Measurements from ENCODE around the gene WNT7A.

Gene WNT7A

DNA sequence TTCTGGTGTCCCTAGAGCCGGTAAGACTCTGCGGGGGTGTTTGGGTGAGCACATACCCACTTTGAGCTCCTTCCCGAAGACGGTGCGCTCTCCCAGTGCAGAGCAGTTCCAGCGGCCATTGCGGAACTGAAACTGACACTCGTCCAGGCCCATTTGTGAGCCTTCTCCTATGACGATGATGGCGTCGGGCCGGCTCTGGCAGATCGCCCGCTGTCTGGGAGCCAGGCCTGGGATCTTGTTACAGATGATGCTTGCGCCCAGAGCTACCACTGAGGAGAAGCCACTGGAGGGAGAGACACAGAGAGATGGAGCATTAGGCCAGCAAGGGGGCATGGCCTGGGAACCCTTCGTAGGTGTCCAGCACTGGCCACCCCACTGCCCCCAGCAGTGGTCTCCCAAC is 5.0 kb downstream of the WNT7A start:
- 86 to 88% methylated on average over 16 of the region's 16 CpGs for WGBS, 2 experiments
- peaks cover 20% of the 10 kb centered on the region for H3K4me1 ChIP-seq (ENCODE audit: control insufficient read depth, insufficient read depth, low read length)
- H3K36me3 ChIP-seq (ENCODE audit: control insufficient read depth, insufficient read depth, low read length) = no peaks in the 10 kb centered on the region
- no peak overlapping the region for H3K27ac ChIP-seq (ENCODE audit: insufficient read depth, low read depth, low read length, poor library complexity, severe bottlenecking)
- H3K9me3 ChIP-seq (ENCODE audit: control insufficient read depth, low read length) = no peaks in the 10 kb centered on the region
- peaks cover 57% of the 10 kb centered on the region for H3K27me3 ChIP-seq (ENCODE audit: control insufficient read depth, insufficient read depth, low read length, poor library complexity, severe bottlenecking)
- H3K4me3 ChIP-seq (ENCODE audit: insufficient read depth, low read depth, low read length) = no peak overlapping the region

DNA sequence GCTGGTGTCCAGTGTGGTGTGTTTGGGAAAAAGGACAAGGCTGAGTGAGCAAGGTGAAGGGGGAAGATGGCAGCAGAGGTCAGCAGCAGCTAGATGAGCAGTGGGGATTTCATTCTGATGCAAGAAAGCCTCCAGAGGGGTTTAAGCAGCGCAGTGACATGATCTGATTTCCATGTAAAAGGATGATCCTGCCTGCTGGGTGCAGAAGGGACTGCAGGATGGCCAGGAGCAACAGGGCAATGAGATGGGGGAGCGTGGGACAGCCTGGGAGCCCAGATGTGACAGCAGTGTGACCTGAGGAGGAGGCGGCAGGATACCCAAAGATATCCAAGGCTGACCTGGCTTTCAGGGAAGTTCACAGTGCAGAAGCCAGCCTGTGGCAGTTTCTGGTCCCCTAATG is 6.1 kb downstream of the WNT7A start:
- WGBS, 2 experiments = 21 to 22% methylated on average over 3 of the region's 3 CpGs
- Histone ChIP-seq H3K27ac (ENCODE audit: insufficient read depth, low read depth, low read length, poor library complexity, severe bottlenecking) (no peak overlapping the region), H3K27me3 (ENCODE audit: control insufficient read depth, insufficient read depth, low read length, poor library complexity, severe bottlenecking) (peaks cover 46% of the 10 kb centered on the region), H3K36me3 (ENCODE audit: control insufficient read depth, insufficient read depth, low read length) (no peaks in the 10 kb centered on the region), H3K9me3 (ENCODE audit: control insufficient read depth, low read length) (no peaks in the 10 kb centered on the region), H3K4me1 (ENCODE audit: control insufficient read depth, insufficient read depth, low read length) (peaks cover 14% of the 10 kb centered on the region), H3K4me3 (ENCODE audit: insufficient read depth, low read depth, low read length) (no peak overlapping the region)

DNA sequence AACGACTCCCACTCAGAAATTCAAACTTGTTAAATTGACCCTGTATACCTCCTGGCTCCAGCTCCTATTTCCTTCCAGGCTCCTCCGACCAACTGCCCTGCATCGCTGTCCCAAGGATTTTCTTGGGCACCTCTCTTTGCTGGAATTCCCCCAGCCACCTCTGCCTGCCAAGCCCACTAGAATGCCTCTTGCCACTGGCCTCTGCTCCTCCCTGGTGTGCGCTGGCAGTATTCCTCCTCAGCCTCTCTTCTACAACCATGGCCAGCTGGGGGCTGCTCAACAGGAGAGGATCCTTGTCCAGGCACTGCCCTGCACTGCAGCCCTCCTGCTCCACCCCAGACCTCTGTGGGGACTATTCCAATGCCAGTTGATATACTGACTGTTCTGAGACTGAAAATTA is 7.4 kb downstream of the WNT7A start:
- Histone ChIP-seq H3K36me3 (ENCODE audit: control insufficient read depth, insufficient read depth, low read length) (no peaks in the 10 kb centered on the region), H3K27ac (ENCODE audit: insufficient read depth, low read depth, low read length, poor library complexity, severe bottlenecking) (no peak overlapping the region), H3K4me1 (ENCODE audit: control insufficient read depth, insufficient read depth, low read length) (peaks cover 9% of the 10 kb centered on the region), H3K9me3 (ENCODE audit: control insufficient read depth, low read length) (no peaks in the 10 kb centered on the region), H3K4me3 (ENCODE audit: insufficient read depth, low read depth, low read length) (no peak overlapping the region), H3K27me3 (ENCODE audit: control insufficient read depth, insufficient read depth, low read length, poor library complexity, severe bottlenecking) (peaks cover 33% of the 10 kb centered on the region)
- 89 to 90% methylated on average over 4 of the region's 4 CpGs for WGBS, 2 experiments

- Histone ChIP-seq H3K4me3 (ENCODE audit: insufficient read depth, low read depth, low read length) (no peak overlapping the region), H3K36me3 (ENCODE audit: control insufficient read depth, insufficient read depth, low read length) (no peaks in the 10 kb centered on the region), H3K27ac (ENCODE audit: insufficient read depth, low read depth, low read length, poor library complexity, severe bottlenecking) (no peak overlapping the region), H3K9me3 (ENCODE audit: control insufficient read depth, low read length) (no peaks in the 10 kb centered on the region), H3K27me3 (ENCODE audit: control insufficient read depth, insufficient read depth, low read length, poor library complexity, severe bottlenecking) (peaks cover 26% of the 10 kb centered on the region), H3K4me1 (ENCODE audit: control insufficient read depth, insufficient read depth, low read length) (peaks cover 9% of the 10 kb centered on the region)
- WGBS, 2 experiments = 71 to 76% methylated on average over 4 of the region's 4 CpGs
These were observed 8.1 kb downstream of the WNT7A start for GRCh38 chr3:13871791-13872190.

GRCh38 chr3:13870902-13871301 is 9.0 kb downstream of the WNT7A start:
- Histone ChIP-seq H3K27me3 (ENCODE audit: control insufficient read depth, insufficient read depth, low read length, poor library complexity, severe bottlenecking) (peaks cover 17% of the 10 kb centered on the region), H3K9me3 (ENCODE audit: control insufficient read depth, low read length) (no peaks in the 10 kb centered on the region), H3K4me3 (ENCODE audit: insufficient read depth, low read depth, low read length) (no peak overlapping the region), H3K4me1 (ENCODE audit: control insufficient read depth, insufficient read depth, low read length) (peaks cover 13% of the 10 kb centered on the region), H3K36me3 (ENCODE audit: control insufficient read depth, insufficient read depth, low read length) (no peaks in the 10 kb centered on the region), H3K27ac (ENCODE audit: insufficient read depth, low read depth, low read length, poor library complexity, severe bottlenecking) (no peak overlapping the region)
- 88 to 93% methylated on average over 2 of the region's 2 CpGs for WGBS, 2 experiments

DNA sequence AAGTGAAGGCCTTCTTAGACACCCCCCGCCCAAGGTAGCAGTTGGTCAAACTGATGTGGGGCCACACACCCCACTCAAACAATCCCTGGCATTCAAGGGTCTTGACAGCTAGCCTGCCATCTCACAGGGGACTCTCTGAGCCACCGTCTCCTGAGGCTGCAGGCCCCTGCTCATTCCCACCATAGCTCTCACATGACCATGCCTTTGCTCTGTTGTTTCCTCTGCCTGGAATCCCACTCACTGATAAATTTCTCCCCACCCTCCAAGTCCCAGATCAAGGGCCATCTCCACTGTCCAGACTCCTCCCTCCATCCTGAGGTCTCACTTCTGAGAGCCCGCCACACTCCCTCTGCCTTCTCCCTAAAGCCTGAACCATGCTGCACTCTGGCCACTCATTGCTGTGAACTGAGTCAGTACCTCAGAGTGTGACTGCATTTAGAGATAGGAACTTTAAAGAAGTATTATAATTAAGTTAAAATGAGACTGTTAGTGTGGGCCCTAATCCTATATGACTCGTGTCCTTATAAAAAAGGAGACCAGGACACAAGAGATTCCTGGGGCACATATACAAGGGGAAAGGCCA is 10.0 kb downstream of the WNT7A start:
- Histone ChIP-seq H3K36me3 (ENCODE audit: control insufficient read depth, insufficient read depth, low read length) (no peaks in the 10 kb centered on the region), H3K27ac (ENCODE audit: insufficient read depth, low read depth, low read length, poor library complexity, severe bottlenecking) (no peak overlapping the region), H3K9me3 (ENCODE audit: control insufficient read depth, low read length) (no peaks in the 10 kb centered on the region), H3K4me1 (ENCODE audit: control insufficient read depth, insufficient read depth, low read length) (peaks cover 13% of the 10 kb centered on the region), H3K4me3 (ENCODE audit: insufficient read depth, low read depth, low read length) (no peak overlapping the region), H3K27me3 (ENCODE audit: control insufficient read depth, insufficient read depth, low read length, poor library complexity, severe bottlenecking) (peaks cover 8% of the 10 kb centered on the region)
- WGBS, 2 experiments = 85 to 87% methylated on average over 4 of the region's 4 CpGs

GRCh38 chr3:13868844-13869724 is 10.8 kb downstream of the WNT7A start:
- no peak overlapping the region for H3K27ac ChIP-seq (ENCODE audit: insufficient read depth, low read depth, low read length, poor library complexity, severe bottlenecking)
- H3K36me3 ChIP-seq (ENCODE audit: control insufficient read depth, insufficient read depth, low read length) = no peaks in the 10 kb centered on the region
- 49 to 52% methylated on average over 2 of the region's 2 CpGs for WGBS, 2 experiments
- no peaks in the 10 kb centered on the region for H3K9me3 ChIP-seq (ENCODE audit: control insufficient read depth, low read length)
- H3K4me3 ChIP-seq (ENCODE audit: insufficient read depth, low read depth, low read length) = no peak overlapping the region
- peaks cover 13% of the 10 kb centered on the region for H3K4me1 ChIP-seq (ENCODE audit: control insufficient read depth, insufficient read depth, low read length)
- H3K27me3 ChIP-seq (ENCODE audit: control insufficient read depth, insufficient read depth, low read length, poor library complexity, severe bottlenecking) = peaks cover under 1% of the 10 kb centered on the region

- Histone ChIP-seq H3K27ac (ENCODE audit: insufficient read depth, low read depth, low read length, poor library complexity, severe bottlenecking) (no peak overlapping the region), H3K36me3 (ENCODE audit: control insufficient read depth, insufficient read depth, low read length) (no peaks in the 10 kb centered on the region)
- 90 to 94% methylated on average over 3 of the region's 3 CpGs for WGBS, 2 experiments
These were observed 12.1 kb downstream of the WNT7A start for GRCh38 chr3:13867732-13868131.

DNA sequence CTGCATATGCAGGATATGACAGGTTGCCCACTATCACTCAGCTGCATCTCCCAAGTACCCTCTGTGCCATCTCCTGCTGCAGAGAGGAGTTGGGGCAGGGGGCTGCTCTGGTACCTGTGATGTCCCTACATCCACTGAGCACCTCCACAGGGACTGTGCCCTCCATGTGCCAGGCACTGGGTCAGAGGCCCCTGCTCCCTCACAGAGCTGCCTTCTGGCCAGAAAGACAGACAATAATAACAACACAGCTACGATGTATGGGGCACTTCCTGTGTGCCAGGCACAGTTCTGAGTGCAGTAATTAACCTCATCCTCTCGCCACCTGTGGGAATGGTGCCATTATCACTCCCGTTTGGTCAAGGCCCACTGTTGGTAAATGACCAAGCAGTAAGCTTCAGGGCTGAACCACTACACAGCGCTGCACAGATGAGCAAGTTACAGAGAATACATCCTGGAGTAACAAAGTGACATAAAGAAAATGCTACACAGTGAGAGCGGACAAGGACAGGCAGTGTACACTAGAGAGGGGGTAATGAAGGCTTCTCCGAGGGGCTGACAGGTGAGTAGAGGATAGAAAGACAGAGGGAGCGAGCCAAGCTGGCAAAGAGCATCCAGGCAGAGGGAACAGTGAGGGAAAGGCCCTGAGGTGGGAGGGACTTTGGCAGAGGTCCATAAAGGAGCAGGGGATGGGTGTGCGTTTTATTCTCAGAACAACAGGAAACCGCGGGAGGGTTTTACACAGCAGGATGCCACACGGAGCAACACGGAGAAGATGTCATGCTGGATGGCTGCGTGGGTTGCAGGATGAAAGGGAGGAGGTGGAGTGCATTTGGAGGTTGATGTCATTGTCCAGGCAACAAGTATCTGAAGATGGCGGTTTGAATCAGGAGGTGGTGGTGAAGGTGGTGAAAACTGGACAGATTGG is 13.6 kb downstream of the WNT7A start:
- H3K4me1 ChIP-seq (ENCODE audit: control insufficient read depth, insufficient read depth, low read length) = peaks cover 5% of the 10 kb centered on the region
- no peaks in the 10 kb centered on the region for H3K9me3 ChIP-seq (ENCODE audit: control insufficient read depth, low read length)
- no peak overlapping the region for H3K27ac ChIP-seq (ENCODE audit: insufficient read depth, low read depth, low read length, poor library complexity, severe bottlenecking)
- 70 to 72% methylated on average over 14 of the region's 14 CpGs for WGBS, 2 experiments
- H3K36me3 ChIP-seq (ENCODE audit: control insufficient read depth, insufficient read depth, low read length) = no peaks in the 10 kb centered on the region
- no peak overlapping the region for H3K4me3 ChIP-seq (ENCODE audit: insufficient read depth, low read depth, low read length)
- H3K27me3 ChIP-seq (ENCODE audit: control insufficient read depth, insufficient read depth, low read length, poor library complexity, severe bottlenecking) = no peaks in the 10 kb centered on the region

More at GRCh38 chr3:13867732-13868131, 12.1 kb downstream of the WNT7A start:
- Histone ChIP-seq H3K27me3 (ENCODE audit: control insufficient read depth, insufficient read depth, low read length, poor library complexity, severe bottlenecking) (no peaks in the 10 kb centered on the region), H3K4me1 (ENCODE audit: control insufficient read depth, insufficient read depth, low read length) (peaks cover 5% of the 10 kb centered on the region), H3K9me3 (ENCODE audit: control insufficient read depth, low read length) (no peaks in the 10 kb centered on the region), H3K4me3 (ENCODE audit: insufficient read depth, low read depth, low read length) (no peak overlapping the region)

- H3K4me3 ChIP-seq (ENCODE audit: insufficient read depth, low read depth, low read length) = no peak overlapping the region
- WGBS, 2 experiments = 77% methylated on average over 7 of the region's 7 CpGs
- H3K9me3 ChIP-seq (ENCODE audit: control insufficient read depth, low read length) = no peaks in the 10 kb centered on the region
- H3K27me3 ChIP-seq (ENCODE audit: control insufficient read depth, insufficient read depth, low read length, poor library complexity, severe bottlenecking) = no peaks in the 10 kb centered on the region
- no peaks in the 10 kb centered on the region for H3K36me3 ChIP-seq (ENCODE audit: control insufficient read depth, insufficient read depth, low read length)
- H3K4me1 ChIP-seq (ENCODE audit: control insufficient read depth, insufficient read depth, low read length) = peaks cover 5% of the 10 kb centered on the region
- no peak overlapping the region for H3K27ac ChIP-seq (ENCODE audit: insufficient read depth, low read depth, low read length, poor library complexity, severe bottlenecking)
These were observed 14.3 kb downstream of the WNT7A start for GRCh38 chr3:13865581-13865980.

Data from ectodermal cell (in vitro differentiated cells).